GM18519 (cell line): Measurements from ENCODE around the gene SLC4A4.

Source experiments
- ATAC-seq: cut with Tn5 transposase; IDR thresholded peaks from one replicate; pipeline ENCODE4 v1.9.1; 2021; ENCODE audit warnings: mild to moderate bottlenecking, moderate library complexity; ENCODE audit not compliant: unreplicated experiment, low FRiP score

Gene SLC4A4

DNA sequence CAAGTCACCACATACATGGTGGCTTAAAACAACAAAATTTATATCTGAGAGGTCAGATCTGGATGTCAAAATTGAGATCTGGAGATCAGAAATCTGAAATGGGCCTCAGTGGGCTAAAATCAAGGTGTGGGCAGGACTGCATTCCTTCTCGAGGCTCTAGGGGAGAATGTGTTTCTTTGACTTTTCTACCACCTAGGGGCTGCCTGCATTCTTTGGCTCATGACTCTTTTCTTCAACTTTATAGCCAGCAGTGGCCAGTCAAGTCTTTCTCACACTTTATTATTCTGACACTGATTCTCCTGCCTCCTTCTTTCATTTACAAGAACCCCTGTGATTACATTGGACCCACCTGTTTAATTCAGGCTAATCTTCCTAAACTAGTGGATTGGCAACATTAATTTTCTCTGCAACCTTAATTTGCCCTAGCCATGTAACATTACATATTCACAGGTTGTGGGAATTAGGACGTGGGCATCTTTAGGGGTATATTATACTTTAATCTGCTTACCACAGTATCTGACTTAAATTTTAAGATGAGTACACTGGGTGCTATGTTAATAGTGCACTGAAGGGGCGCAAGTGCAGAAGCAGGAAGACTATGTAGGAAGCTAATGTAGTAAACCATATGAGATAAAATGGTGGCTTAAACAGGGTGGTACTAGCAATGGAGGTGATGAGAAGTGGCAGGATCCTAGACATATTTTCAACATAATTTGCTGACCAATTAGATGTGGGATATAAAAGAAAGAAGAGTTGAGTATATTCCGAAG is 188.0 kb downstream of the SLC4A4 start:
- peak; percentile 68 for ATAC-seq

DNA sequence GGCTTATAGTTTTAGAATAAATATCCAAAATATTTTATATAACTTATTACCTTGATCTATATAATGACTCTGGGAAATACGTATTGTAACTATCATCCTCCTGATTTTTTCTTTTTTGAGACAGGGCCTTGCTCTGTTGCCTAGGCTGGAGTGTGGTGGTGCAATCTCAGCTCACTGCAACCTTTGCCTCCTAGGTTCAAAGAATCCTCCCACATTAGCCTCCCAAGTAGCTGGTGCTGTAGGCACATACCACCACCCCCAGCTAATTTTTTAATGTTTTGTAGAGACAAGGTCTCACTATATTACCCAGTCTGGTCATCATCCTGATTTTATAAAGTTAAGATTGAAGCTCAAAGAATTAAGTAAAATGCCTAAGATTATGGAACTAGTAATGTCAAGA is 193.6 kb downstream of the SLC4A4 start:
- ATAC-seq, result no peak

GRCh38 chr4:71533121-71533520 is 194.3 kb downstream of the SLC4A4 start:
- no peak for ATAC-seq

- no peak for ATAC-seq
Observed at GRCh38 chr4:71537551-71538065, 198.8 kb downstream of the SLC4A4 start.

DNA sequence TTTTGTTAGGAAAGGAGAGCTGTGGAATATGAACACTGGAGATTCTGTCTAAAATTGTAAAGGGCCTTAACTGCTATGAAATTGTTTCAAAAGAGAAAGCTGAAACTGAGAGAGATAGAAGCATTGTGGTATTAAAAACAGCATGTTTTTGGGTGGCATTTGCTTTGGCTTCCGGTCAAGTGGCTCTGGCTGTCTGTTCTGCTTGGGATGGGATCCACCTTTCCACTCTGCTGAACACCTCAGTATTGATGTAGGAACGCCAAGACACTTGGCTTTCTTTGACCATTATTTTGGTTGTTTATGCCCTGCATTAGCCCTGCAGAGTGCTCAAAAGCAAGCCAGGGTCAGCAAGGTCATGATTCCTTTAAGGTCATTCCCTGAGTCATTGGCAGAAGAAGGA is 199.7 kb downstream of the SLC4A4 start:
- no peak for ATAC-seq

GRCh38 chr4:71540749-71541269 is 202.0 kb downstream of the SLC4A4 start:
- ATAC-seq, result peak; percentile 57

DNA sequence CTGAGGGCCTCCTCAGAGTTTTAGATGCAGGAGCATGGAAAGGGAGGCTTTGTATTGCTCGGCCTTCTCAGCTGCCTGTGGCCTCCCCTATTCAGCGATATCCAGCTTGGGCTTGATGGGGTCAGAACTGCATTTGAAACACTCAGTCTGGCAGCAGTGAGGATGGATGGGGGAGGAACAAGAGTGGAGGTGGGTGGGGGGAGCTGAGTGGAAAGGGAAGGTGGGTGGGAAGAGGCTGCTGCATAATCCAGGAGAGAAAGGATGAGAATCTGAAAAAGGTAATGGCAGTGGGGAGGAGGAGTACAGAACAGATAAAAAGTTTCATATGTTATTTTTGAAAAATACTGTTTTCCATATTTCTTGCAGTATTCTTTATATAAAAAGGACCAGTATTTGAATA is 202.7 kb downstream of the SLC4A4 start:
- ATAC-seq, result no peak

DNA sequence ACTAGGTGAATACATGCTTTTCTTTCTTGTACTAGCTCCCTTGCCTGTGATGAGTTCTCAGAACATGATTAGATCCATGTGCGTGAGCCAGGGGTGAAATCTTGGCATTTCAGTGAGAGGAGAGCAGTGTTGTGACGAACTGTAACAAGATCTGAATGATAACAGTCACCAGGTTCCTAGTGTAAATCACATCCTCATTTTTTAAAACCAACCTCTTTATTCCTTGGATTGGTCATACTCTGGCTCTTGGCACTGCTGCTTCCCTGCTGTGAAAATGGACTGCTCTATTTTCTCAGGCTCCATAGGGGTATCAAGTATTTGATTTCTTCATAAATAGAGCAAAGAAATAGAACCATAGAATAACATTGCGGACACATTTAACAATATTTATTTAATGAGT is 206.3 kb downstream of the SLC4A4 start:
- no peak for ATAC-seq

GRCh38 chr4:71549516-71550160 is 210.8 kb downstream of the SLC4A4 start:
- ATAC-seq, result no peak

- no peak for ATAC-seq
Observed at GRCh38 chr4:71550220-71551165, 211.7 kb downstream of the SLC4A4 start.

GRCh38 chr4:71553605-71554004 is 214.8 kb downstream of the SLC4A4 start:
- peak; percentile 46 for ATAC-seq

- no peak for ATAC-seq
Observed at GRCh38 chr4:71554025-71554424, 215.2 kb downstream of the SLC4A4 start.

DNA sequence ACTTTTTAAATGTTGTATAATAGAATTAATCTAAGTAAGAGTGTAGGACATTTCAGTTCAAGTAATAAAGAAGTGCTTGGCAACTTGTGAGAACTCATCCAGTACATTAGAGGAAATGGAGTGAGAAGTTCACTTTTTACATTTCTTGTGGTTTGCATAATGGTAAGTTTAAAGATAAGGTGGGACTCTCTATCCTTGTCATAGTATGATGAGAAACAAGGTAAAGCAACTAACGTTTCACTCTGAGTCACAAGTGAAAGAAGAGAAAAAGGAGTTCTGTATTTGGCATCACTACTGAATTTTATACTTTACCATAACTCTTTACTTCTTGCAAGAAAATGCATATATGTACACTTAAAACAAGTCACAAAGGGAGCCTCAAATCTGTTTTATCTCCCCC is 219.4 kb downstream of the SLC4A4 start:
- ATAC-seq, result peak; percentile 95

DNA sequence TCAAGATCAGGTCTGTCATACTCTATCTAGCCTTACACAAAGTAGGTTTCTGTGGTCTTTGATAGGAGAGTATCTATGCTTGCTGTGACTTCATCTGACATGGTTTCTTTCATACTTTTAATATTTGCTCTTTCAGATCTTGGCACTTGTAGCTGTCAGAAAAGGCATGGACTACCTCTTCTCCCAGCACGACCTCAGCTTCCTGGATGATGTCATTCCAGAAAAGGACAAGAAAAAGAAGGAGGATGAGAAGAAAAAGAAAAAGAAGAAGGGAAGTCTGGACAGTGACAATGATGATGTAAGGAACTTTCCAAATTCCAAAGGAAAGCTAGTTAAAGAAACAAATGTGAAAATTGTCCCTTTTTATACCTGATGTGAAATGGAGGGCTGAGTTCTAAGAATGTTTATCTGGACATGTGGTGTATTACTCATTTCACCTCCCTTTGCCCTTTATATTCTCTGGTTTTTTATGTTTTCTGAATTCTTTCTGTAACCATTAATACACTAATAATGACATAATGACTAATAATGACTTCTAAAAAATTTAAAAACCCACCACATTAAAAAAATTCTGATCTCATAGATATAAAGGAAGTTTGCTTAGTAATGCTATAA is 221.2 kb downstream of the SLC4A4 start:
- ATAC-seq, result no peak

DNA sequence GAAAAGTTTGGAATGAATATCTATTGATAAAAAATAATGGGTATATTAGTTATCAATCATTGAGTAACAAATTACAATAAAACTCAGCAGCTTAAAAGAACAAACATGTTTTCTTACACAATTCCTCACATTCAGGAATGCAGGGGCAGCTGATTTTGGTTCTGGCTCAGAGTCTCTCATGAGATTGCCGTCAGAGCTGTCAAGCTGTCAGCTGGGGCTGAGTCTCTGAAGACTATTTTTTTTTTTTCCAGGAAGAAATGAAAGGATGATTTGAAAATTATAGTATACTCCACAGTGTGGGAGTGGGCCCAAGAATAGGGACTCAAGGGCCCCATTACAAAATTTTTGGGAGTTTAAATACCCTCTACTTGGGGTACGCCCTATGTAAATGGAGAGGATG is 226.0 kb downstream of the SLC4A4 start:
- no peak for ATAC-seq

DNA sequence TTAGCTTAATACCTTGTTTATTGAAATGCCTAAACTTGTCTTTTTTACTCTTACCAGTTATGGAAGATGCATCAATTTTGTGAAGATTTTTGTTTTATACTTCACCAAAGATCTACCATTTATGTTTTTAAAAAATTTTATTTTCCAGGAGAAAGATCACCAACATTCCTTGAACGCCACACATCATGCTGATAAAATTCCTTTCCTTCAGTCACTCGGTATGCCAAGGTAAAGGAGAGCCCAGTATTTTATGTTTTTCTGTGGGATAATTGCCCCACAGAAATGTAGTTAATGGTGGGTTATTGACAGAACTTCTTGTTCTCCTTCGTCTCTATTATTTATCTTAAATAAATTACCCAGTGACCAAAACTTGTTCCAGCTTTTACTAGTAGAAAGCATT is 228.0 kb downstream of the SLC4A4 start:
- no peak for ATAC-seq

DNA sequence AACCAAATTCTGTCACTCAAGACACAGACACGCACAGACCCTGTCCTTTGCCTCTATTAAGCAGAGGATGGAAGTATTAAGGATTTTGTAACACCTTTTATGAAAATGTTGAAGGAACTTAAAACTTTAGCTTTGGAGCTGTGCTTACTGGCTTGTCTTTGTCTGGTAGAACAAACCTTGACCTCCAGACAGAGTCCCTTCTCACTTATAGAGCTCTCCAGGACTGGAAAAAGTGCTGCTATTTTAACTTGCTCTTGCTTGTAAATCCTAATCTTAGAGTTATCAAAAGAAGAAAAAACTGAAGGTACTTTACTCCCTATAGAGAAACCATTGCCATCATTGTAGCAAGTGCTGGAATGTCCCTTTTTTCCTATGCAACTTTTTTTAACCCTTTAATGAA is 229.3 kb downstream of the SLC4A4 start:
- ATAC-seq, result no peak

- ATAC-seq, result no peak
Observed at GRCh38 chr4:71570492-71570891, 231.7 kb downstream of the SLC4A4 start.

DNA sequence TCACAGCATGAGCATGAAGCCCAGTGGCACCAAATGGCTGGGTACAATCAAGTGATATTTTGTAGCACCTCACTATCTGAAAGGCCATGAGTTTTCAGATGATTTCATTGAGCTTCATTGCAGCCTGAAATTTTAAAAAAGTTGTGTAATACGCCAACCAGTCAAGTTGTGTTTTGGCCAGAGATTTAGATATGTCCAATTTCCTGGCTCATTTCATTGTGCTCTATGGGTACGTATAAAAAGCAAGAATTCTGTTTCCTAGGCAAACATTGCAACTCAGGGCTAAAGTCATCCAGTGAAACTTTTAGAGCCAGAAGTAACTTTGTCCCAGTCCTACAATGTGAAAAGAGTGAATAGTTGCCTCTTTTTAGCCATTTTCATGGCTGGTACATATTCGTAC is 232.5 kb downstream of the SLC4A4 start:
- ATAC-seq, result no peak

DNA sequence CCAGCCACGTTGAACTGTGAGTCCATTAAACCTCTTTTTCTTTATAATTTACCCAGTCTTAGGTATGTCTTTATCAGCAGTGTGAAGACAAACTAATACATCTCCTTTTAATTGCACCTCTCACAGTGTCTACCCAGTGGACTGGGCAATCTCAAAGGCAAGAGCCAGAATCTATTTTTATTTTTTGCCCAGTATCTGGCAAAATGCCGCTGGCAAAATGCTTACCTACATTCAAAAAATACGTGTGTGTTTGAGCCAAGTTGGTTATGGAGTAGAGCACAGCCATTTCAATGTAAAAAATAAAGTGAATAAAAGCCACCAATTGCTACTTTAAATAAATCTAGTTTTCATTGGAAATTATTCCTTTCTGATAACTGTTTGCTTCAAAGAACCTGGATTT is 245.2 kb downstream of the SLC4A4 start:
- no peak for ATAC-seq
